Measurements from ENCODE around the gene C14orf180. TPM values are rescaled to one million over a fixed set of nuclear protein-coding genes. Genes with fewer than 3 reads are reported as not detected.
"Not testable (repeated sequence)": the region's sequence is repeated elsewhere in the genome, so short reads cannot be mapped to it uniquely, and the experiment has no call there.

Gene C14orf180
- total RNA-seq, 1 donor from 2014 or later: not detected

GRCh38 chr14:104578321-104578720, 1.2 kb upstream of the C14orf180 start:
- DNase-seq (ENCODE audit: low read depth in 2 of 2): no peak

- not testable (repeated sequence) for DNase-seq (ENCODE audit: low read depth in 2 of 2)
Observed at GRCh38 chr14:104579939-104580338, 375 bp downstream of the C14orf180 start.

GRCh38 chr14:104580961-104581360, 1.4 kb downstream of the C14orf180 start:
- no peak for DNase-seq (ENCODE audit: low read depth in 2 of 2)

GRCh38 chr14:104581521-104581920, 2.0 kb downstream of the C14orf180 start:
- DNase-seq (ENCODE audit: low read depth in 2 of 2): no peak

DNA sequence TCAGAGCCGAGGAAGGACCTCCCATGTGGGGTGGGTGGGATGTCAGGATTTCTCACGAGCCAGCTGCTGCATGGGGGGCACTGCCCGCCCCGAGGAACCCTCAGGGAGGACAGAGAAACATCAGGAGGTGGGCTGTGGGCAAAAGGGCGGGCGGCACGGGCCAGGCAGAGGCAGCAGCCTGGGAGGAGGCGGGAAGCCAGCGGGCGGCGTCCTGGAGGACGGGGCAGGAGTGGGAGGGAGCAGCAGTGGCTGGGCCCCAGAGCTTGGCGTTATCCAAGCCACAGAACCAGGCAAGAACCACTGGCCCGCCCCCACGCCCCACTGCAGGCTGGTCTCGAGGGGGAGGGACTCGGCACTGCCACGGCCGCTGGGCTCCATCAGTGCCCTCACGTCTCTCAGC, 2.4 kb downstream of the C14orf180 start:
- no peak for DNase-seq (ENCODE audit: low read depth in 2 of 2)

DNA sequence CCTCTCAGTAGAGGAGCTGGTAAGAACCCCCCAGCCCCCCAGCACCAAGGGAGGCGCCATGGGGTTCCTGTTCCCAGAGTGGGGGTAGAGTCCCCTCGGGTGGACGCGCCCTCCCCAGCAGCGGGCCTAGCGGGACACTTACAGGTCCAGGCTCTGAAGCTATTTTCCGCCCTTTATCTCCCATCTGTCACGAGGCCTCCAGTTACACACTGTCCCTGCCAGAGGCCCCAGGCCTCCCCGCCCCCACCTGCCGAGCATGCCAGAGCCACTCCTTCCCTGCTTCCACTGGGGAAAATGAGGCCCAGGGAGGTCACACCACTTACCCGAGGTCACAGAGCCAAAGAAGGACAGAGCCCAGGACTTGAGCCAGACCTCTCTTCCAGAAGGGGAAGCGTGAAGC, 3.1 kb downstream of the C14orf180 start:
- no peak for DNase-seq (ENCODE audit: low read depth in 2 of 2)

GRCh38 chr14:104583424-104584306, 4.1 kb downstream of the C14orf180 start:
- no peak for DNase-seq (ENCODE audit: low read depth in 2 of 2)

DNA sequence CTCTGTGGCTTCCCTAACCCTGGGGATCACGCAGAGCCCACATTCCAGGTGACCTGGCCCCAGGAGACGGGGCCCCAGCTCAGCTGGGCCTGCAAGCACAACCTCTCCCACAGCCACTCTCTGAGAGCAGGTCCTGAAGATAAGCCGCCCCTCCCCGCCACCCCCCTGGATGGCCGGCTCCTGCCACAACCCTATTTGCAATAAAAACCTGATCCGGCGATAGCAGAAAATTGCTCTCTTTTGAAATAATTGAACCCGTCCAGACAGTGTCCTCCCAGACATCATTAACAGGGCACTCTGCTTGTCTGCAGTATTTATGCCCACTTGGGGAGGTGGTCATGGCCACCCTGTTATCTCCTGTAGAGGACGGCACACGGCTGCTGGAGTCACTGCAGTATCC, 5.0 kb downstream of the C14orf180 start:
- no peak for DNase-seq (ENCODE audit: low read depth in 2 of 2)

- DNase-seq (ENCODE audit: low read depth in 2 of 2): no peak
Observed at GRCh38 chr14:104585966-104586697, 6.6 kb downstream of the C14orf180 start.

DNA sequence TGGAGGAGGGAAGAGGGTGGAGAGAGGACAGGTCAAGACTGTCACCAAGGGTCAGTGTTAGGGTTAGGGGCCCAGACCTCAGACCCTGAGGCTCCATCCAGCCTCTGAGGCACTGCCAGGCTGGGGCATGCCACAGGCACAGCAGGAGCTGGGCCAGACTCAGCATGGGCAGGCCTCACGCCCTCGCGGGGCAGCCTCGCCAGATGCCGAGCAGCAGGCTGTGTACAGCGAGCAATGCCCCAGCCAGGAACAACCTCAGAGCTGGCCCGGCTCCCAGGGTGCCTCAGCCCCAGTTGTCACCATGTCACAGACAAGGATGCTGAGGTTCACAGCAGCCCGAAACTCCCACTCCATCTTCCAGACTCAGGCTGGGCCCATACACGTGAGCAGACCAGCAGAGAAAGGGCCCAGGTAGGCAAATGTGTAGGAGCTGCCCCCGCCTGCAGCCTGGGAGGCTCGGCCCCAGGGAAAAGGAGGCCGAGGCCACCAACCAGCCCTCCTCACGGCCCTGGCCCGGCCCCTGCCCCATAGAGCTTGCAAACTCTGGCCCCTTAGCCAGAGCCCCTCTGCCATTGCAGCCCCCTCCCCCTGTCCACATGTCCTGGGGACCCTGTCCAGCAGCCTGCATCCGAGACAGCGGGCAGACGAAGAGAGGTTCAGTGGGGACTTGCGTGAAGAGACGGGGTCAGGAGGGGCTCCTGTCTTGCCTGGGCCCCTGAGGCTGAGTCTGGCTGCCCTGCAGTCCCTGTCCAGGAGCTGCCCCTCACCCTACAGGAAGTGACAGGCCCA, 7.5 kb downstream of the C14orf180 start:
- DNase-seq (ENCODE audit: low read depth in 2 of 2): no peak

GRCh38 chr14:104587641-104588040, 8.1 kb downstream of the C14orf180 start:
- DNase-seq (ENCODE audit: low read depth in 2 of 2): no peak

DNA sequence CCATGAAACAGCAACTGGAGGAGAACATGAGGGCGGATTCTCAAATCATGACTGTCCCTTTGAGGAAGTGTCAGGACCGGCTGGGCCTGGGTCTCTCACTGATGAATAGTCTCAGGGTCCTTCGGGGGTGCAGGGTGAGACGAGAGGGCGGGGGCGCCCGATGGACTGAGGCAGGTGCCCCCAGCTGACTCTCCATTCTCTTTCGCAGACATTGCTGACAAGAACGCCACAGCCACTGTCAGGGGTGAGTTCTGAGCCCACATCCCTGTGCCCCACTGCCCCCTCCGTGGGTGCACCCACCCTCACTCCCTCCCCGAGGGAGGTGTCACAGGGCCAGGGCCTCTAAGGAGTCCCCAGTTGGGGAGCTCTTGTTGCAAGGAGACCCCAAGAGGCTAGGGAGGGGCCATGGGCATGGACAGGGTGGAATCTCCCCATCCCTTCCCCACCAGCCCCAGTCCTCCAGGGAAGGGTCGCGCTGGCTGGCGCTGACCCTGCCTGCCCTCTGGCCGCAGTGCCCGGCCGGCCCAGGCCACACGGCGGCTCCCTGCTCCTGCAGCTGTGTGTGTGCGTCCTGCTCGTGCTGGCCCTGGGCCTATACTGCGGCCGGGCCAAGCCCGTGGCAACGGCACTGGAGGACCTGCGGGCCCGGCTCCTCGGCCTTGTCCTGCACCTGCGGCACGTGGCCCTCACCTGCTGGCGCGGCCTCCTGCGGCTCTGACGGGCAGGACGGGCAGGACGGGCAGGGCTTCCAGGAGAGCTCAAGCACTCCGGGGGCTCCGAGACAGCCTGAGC, 8.7 kb downstream of the C14orf180 start:
- no peak for DNase-seq (ENCODE audit: low read depth in 2 of 2)

DNA sequence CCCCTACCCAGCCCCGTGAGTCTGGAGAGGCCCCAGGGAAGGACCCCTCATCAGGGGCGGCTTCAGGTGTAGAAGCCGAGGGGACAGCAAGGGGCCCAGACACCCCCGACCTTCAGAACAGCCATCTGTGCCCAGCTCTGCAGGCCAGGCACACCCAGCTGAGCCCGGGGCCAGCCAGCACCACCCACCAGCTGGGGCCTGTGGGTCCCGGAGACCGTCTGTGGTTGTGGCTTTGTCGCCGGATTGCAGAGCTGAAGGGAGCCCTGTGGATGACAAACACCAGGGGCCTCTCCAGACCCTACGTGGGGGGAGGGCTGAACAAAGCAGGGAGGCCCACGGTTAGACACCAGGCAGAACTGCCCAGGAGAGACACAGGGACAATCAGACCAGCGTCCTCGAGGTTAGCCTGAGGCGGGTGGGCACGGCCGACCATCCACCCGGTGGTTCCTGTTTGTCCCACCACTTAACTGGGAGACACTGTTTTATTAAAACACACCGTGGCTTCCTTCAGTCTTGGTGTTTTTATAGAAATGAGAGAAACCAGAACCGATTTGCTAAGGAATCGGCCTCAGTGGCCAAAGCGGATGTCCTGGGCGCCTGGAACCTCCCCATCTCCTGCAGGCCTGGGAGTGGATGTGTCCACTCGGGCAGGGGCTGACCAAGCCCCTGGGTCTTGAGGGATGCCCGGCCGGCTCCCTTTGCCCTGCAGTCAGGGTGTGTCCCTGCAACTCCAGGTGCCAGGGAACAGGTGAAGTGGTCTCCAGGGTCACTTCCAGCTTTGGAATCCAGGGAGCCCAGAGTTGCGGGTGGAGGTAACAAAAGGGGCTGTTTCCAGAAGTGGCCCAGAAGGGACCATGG, 10.0 kb downstream of the C14orf180 start:
- no peak for DNase-seq (ENCODE audit: low read depth in 2 of 2)

GRCh38 chr14:104590240-104590965, 10.8 kb downstream of the C14orf180 start:
- no peak for DNase-seq (ENCODE audit: low read depth in 2 of 2)

GRCh38 chr14:104591031-104591430, 11.5 kb downstream of the C14orf180 start:
- no peak for DNase-seq (ENCODE audit: low read depth in 2 of 2)

DNA sequence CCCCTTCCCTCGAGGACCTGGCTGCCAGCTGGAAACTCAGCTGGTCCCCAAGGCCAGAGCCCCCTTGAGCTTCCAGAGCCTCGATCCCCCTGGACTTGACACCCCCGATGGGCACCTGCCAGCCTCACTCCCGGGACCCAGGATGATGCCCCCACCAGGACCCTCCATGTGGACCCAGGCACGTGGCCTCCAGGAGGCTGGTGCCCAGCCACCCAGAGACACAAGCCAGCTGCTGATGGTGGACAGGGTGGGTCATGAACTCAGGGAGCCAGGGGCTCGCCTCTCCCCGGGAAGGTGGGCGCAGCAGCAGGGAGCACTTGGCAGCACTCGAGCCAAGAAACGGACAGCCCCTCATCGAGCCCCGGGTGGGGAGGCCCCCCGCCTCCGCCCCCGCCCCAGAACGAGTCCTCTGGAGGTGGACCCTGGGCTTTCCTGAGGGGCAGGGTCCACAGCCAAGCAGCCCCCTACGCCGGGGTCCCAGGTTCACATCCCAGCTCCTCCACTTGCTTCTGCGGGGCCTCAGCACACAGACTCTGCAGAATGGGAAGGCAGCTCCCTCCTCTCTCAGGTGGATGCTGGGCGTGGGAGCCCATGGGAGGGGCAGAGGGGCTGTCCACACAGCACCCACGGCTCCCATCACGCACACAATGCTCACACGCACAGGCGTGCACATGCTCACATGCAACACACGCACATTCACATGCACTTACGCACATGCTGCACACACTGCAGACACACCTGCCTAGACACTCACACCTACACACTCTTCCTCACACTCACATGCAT, 12.1 kb downstream of the C14orf180 start:
- DNase-seq (ENCODE audit: low read depth in 2 of 2): no peak

DNA sequence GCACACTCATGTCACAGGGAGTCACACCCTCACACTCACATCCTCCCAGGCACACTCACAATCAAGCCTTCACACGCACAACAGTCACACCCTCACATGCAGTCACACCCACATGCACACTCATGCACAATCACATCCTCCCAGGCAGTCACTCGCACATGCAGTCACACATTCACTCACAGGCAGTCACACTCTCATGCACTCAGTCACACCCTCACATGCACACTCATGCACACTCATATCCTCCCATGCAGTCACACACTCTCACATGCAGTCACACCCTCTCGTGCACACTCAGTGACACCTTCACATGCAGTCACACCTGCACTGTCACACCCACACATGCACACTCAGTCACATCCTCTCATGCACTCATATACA, 12.7 kb downstream of the C14orf180 start:
- DNase-seq (ENCODE audit: low read depth in 2 of 2): no peak

- DNase-seq (ENCODE audit: low read depth in 2 of 2): no peak
Observed at GRCh38 chr14:104592785-104593184, 13.2 kb downstream of the C14orf180 start.

DNA sequence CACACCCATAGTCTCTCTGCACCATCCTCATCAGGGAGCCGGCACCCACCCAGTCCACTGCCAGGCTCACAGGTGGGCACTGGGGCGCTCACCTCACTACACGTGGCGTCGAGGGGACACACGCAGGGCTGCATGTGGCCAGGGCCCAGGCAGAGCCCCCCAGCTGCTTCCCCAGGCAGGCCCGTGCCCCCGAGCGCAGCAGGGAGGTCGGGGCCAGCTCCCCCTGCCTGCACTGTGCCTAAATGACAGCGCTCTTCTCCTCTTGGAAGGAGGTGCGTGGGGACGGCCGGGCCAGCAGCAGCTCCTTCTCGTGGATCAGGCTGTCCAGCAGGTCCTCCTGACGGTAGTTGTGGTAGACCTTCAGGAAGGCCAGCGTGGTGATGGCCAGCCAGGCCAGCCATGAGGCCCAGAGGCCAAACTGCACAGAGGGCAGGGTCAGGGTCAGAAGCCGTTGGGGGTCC, 13.7 kb downstream of the C14orf180 start:
- DNase-seq (ENCODE audit: low read depth in 2 of 2): no peak
